ENCODE data around the gene BNC2.

Gene BNC2

DNA sequence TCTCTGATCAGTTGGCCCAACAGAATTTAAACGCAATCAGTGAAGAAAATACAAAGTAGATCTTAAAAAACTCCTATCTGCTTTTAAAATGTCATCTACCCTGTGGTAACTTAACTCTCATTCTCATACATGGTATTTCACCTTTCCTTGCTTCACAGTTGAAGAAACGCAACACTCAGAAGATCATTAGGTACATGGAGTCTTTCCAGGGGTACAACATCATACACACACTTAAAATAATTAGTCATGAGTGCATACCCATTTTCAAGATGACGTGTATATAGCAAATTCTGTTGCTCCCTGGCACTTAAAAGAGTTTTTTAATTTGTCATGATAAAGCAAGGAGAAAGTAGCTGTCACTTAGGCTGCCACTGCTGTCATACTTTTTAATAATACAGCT, 259.9 kb downstream of the BNC2 start:
- H3K79me2 ChIP-seq = no peaks in the 10 kb centered on the region
- H3K4me1 ChIP-seq = no peaks in the 10 kb centered on the region
- H3K36me3 ChIP-seq (ENCODE audit: control insufficient read depth, insufficient read depth, low read length) = no peaks in the 10 kb centered on the region
- no peak overlapping the region for H2AFZ ChIP-seq
- no peaks in the 10 kb centered on the region for H3K9me3 ChIP-seq (ENCODE audit: control insufficient read depth, low read length)
- H3K9ac ChIP-seq = no peak overlapping the region
- no peak overlapping the region for H3K27ac ChIP-seq
- H3K4me3 ChIP-seq (ENCODE audit: low read depth, low read length) = no peak overlapping the region
- TF ChIP-seq, protein P1, sequence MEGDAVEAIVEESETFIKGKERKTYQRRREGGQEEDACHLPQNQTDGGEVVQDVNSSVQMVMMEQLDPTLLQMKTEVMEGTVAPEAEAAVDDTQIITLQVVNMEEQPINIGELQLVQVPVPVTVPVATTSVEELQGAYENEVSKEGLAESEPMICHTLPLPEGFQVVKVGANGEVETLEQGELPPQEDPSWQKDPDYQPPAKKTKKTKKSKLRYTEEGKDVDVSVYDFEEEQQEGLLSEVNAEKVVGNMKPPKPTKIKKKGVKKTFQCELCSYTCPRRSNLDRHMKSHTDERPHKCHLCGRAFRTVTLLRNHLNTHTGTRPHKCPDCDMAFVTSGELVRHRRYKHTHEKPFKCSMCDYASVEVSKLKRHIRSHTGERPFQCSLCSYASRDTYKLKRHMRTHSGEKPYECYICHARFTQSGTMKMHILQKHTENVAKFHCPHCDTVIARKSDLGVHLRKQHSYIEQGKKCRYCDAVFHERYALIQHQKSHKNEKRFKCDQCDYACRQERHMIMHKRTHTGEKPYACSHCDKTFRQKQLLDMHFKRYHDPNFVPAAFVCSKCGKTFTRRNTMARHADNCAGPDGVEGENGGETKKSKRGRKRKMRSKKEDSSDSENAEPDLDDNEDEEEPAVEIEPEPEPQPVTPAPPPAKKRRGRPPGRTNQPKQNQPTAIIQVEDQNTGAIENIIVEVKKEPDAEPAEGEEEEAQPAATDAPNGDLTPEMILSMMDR (IDR thresholded peaks at IDR 0.05) = no peak
- no peak overlapping the region for H3K4me2 ChIP-seq (ENCODE audit: low read length)
- H3K27me3 ChIP-seq (ENCODE audit: control insufficient read depth, insufficient read depth, low read length) = no peaks in the 10 kb centered on the region

DNA sequence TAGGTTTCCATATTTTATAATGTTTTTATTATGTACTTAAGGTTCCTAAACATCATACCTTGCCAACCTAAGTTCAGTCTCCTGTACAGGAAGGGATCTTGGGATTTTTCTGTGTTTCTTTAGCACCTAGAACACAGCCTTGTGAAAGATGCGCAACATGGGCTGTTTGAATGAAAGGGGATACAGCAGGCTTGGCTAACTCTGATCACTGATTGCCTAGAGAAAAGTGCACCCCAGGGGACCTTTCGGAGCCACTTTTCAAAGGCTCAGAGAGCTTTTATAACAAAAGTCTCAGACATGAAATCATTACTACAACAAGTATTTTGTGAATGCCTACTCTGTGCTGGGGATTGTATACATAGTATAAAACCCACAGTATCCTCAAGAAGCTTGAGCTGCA, 261.6 kb downstream of the BNC2 start:
- Histone ChIP-seq H3K36me3 (ENCODE audit: control insufficient read depth, insufficient read depth, low read length) (no peaks in the 10 kb centered on the region), H3K4me1 (no peaks in the 10 kb centered on the region), H3K79me2 (no peaks in the 10 kb centered on the region), H3K27me3 (ENCODE audit: control insufficient read depth, insufficient read depth, low read length) (no peaks in the 10 kb centered on the region), H3K27ac (no peak overlapping the region), H3K4me2 (ENCODE audit: low read length) (no peak overlapping the region), H3K9me3 (ENCODE audit: control insufficient read depth, low read length) (no peaks in the 10 kb centered on the region), H3K9ac (no peak overlapping the region), H3K4me3 (ENCODE audit: low read depth, low read length) (no peak overlapping the region), H2AFZ (no peak overlapping the region)
- TF ChIP-seq, protein P1 (IDR thresholded peaks at IDR 0.05) = no peak

DNA sequence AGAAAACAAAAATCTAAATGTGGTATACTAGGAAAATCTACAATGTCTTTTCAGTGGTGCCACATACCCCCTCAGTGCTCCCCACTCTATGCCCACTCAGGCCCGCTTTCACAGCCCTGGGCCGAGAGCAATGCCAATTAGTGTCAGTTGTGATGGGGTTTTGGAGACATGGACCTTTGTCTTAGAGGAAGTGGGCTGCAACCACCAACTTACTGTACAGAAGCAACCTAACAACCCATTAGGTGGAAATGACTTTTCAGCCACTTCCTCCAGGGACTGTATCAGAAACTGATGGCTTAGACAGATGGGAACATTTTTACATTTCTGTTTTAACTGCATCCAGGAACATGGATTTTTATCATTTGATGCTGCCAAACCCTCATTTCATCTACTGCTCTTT, 268.0 kb downstream of the BNC2 start:
- H3K9me3 ChIP-seq (ENCODE audit: control insufficient read depth, low read length) = no peaks in the 10 kb centered on the region
- no peaks in the 10 kb centered on the region for H3K4me1 ChIP-seq
- H3K4me2 ChIP-seq (ENCODE audit: low read length) = no peak overlapping the region
- H3K36me3 ChIP-seq (ENCODE audit: control insufficient read depth, insufficient read depth, low read length) = no peaks in the 10 kb centered on the region
- no peak overlapping the region for H3K4me3 ChIP-seq (ENCODE audit: low read depth, low read length)
- TF ChIP-seq, protein P1 (IDR thresholded peaks at IDR 0.05) = no peak
- no peak overlapping the region for H3K9ac ChIP-seq
- no peaks in the 10 kb centered on the region for H3K27me3 ChIP-seq (ENCODE audit: control insufficient read depth, insufficient read depth, low read length)
- no peaks in the 10 kb centered on the region for H3K79me2 ChIP-seq
- no peak overlapping the region for H2AFZ ChIP-seq
- H3K27ac ChIP-seq = no peak overlapping the region

DNA sequence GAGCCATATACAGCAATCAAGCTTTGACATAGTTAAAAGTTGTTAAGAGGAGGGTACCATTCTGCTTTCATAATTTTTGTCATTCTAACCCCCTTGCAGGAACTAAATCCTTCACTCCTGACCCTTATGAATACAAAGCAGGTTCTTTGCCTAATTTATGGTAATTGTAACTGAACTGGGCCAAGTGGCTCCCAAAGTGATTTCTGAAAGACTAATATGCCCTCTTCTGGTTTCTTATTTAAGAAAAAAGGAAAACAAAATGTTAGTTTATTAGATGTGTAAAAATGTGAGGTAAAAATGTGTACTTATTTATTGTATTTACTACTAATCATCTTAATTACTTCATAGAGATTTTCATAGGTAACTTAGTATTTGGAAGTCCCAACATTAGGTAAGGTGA, 268.5 kb downstream of the BNC2 start:
- Histone ChIP-seq H3K4me2 (ENCODE audit: low read length) (no peak overlapping the region), H2AFZ (no peak overlapping the region)
- TF ChIP-seq, protein P1 (IDR thresholded peaks at IDR 0.05) = no peak

DNA sequence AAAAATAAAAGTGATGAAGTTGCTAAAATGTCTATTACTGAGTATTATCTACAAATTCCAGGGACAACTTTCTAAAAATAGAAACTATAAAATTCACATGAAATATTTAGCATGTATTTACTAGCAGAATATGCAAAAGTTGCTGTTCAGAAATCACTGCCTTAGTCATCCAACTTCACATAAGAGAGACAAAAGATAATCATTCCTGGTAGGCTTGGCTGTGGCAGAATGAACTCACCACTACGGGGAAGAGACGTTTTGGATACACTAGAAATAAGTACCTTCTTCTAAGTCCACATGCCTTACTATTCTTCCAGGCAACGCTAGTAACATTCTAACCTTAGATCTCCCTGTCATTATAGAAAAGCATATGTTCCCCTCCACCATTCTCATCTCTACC, 272.2 kb downstream of the BNC2 start:
- Histone ChIP-seq H3K4me2 (ENCODE audit: low read length) (no peak overlapping the region), H2AFZ (no peak overlapping the region), H3K4me3 (ENCODE audit: low read depth, low read length) (no peak overlapping the region), H3K79me2 (no peaks in the 10 kb centered on the region), H3K9ac (no peak overlapping the region), H3K9me3 (ENCODE audit: control insufficient read depth, low read length) (no peaks in the 10 kb centered on the region), H3K4me1 (no peaks in the 10 kb centered on the region), H3K27me3 (ENCODE audit: control insufficient read depth, insufficient read depth, low read length) (no peaks in the 10 kb centered on the region), H3K27ac (no peak overlapping the region), H3K36me3 (ENCODE audit: control insufficient read depth, insufficient read depth, low read length) (no peaks in the 10 kb centered on the region)
- TF ChIP-seq, protein P1 (IDR thresholded peaks at IDR 0.05) = no peak

More for the DNA sequence above, 268.5 kb downstream of the BNC2 start:
- Histone ChIP-seq H3K27ac (no peak overlapping the region), H3K4me3 (ENCODE audit: low read depth, low read length) (no peak overlapping the region), H3K4me1 (no peaks in the 10 kb centered on the region), H3K9me3 (ENCODE audit: control insufficient read depth, low read length) (no peaks in the 10 kb centered on the region), H3K9ac (no peak overlapping the region), H3K79me2 (no peaks in the 10 kb centered on the region), H3K36me3 (ENCODE audit: control insufficient read depth, insufficient read depth, low read length) (no peaks in the 10 kb centered on the region), H3K27me3 (ENCODE audit: control insufficient read depth, insufficient read depth, low read length) (no peaks in the 10 kb centered on the region)

Data from parathyroid adenoma (tissue), 2 donors.